HG02870 (cell line): ENCODE results near the gene PIWIL1.

Experiments used
- ATAC-seq: cut with Tn5 transposase; IDR thresholded peaks from one replicate; pipeline ENCODE4 v1.9.1; 2021; ENCODE audit warnings: mild to moderate bottlenecking, moderate library complexity; ENCODE audit not compliant: unreplicated experiment

Gene PIWIL1

GRCh38 chr12:130372936-130373335, 35.2 kb downstream of the PIWIL1 start:
- ATAC-seq: no peak

GRCh38 chr12:130374083-130374482, 36.4 kb downstream of the PIWIL1 start:
- ATAC-seq: no peak

GRCh38 chr12:130375296-130376287, 37.9 kb downstream of the PIWIL1 start:
- no peak for ATAC-seq

GRCh38 chr12:130382818-130383217, 45.1 kb downstream of the PIWIL1 start:
- no peak for ATAC-seq

- no peak for ATAC-seq
Observed at GRCh38 chr12:130384234-130384633, 46.5 kb downstream of the PIWIL1 start.

- ATAC-seq: no peak
Observed at GRCh38 chr12:130385193-130385592, 47.5 kb downstream of the PIWIL1 start.

GRCh38 chr12:130391186-130391585, 53.5 kb downstream of the PIWIL1 start:
- ATAC-seq: no peak

- ATAC-seq: no peak
Observed at GRCh38 chr12:130394906-130395305, 57.2 kb downstream of the PIWIL1 start.

- ATAC-seq: no peak
Observed at GRCh38 chr12:130396667-130397066, 59.0 kb downstream of the PIWIL1 start.

GRCh38 chr12:130398100-130398848, 60.6 kb downstream of the PIWIL1 start:
- ATAC-seq: no peak

- ATAC-seq: no peak
Observed at GRCh38 chr12:130401703-130402102, 64.0 kb downstream of the PIWIL1 start.

GRCh38 chr12:130405332-130405731, 67.6 kb downstream of the PIWIL1 start:
- ATAC-seq: no peak

- no peak for ATAC-seq
Observed at GRCh38 chr12:130412384-130412783, 74.7 kb downstream of the PIWIL1 start.

- ATAC-seq: no peak
Observed at GRCh38 chr12:130413909-130414308, 76.2 kb downstream of the PIWIL1 start.

GRCh38 chr12:130414381-130414780, 76.7 kb downstream of the PIWIL1 start:
- ATAC-seq: no peak

GRCh38 chr12:130418251-130418650, 80.6 kb downstream of the PIWIL1 start:
- no peak for ATAC-seq

- ATAC-seq: no peak
Observed at GRCh38 chr12:130419116-130419515, 81.4 kb downstream of the PIWIL1 start.

- ATAC-seq: no peak
Observed at GRCh38 chr12:130420071-130420470, 82.4 kb downstream of the PIWIL1 start.

GRCh38 chr12:130421896-130422295, 84.2 kb downstream of the PIWIL1 start:
- no peak for ATAC-seq
